AG04449 (cell line): ENCODE results near the gene EIF2B5.

ENCODE experiments used
- CTCF ChIA-PET: fragments of 350-600 bp; formaldehyde crosslinking; extraction: SDS; loops from one replicate; lab custom pipeline; 2021; ENCODE audit warnings: antibody characterized with exemption; lab: Yijun Ruan, JAX
- POLR2A ChIA-PET: fragments of 400-600, 350-600 bp; formaldehyde crosslinking; extraction: SDS; loops from one replicate; lab custom pipeline; 2020; ENCODE audit warnings: antibody characterized with exemption, inconsistent platforms; lab: Yijun Ruan, JAX
- DNase-seq: peaks from one replicate; pipeline ENCODE4 v3.0.0-alpha.2; 2010; ENCODE audit warnings: low read depth, low spot score
- H3K4me3 ChIP-seq: 2 replicates; pipeline ENCODE4 v1.5.1; 2011; ENCODE audit warnings: low read depth, mild to moderate bottlenecking, control low read depth, low read length
- TF ChIP-seq, protein P1 (sequence below): IDR thresholded peaks from one replicate; pipeline ENCODE4 v1.5.1; 2011; ENCODE audit warnings: mild to moderate bottlenecking, moderate library complexity, low read length, control low read depth, inconsistent platforms; ENCODE audit not compliant: insufficient read depth; ENCODE audit errors: missing control alignments

Gene EIF2B5

DNA sequence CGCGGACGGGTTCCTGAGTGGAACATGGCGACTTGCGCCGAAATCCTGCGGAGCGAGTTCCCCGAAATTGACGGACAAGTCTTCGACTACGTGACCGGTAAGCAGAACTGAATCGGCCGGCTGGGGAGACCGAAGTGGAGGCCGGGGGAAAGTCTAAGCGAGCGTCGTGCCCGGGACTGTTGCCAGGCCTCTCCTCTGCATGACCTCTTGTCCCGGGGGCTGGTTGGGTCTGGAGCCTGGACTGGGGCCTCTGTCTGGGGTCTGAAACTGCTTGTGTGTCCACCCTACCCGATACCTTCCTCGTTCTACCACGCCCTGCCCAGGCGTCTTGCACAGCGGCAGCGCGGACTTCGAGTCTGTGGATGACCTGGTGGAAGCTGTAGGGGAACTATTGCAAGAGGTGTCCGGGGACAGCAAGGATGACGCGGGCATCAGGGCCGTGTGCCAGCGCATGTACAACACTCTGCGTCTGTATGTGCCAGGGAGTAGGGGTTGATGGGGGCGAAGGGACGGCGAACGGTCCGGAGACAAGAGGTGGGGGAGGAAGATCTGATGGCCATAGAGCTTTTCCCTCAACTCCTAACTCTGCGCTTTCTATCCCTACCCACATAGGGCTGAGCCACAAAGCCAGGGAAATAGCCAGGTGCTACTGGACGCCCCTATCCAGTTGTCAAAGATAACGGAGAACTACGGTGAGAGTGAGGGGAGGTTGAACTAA, 51.2 kb downstream of the EIF2B5 start, which contains the start of gene ABCF3:
Gene ABCF3 (plus strand): TSS at position 16 of the 718 bp plus-strand sequence. CDS start 9 bp downstream, at position 25.
- TF ChIP-seq, protein P1, sequence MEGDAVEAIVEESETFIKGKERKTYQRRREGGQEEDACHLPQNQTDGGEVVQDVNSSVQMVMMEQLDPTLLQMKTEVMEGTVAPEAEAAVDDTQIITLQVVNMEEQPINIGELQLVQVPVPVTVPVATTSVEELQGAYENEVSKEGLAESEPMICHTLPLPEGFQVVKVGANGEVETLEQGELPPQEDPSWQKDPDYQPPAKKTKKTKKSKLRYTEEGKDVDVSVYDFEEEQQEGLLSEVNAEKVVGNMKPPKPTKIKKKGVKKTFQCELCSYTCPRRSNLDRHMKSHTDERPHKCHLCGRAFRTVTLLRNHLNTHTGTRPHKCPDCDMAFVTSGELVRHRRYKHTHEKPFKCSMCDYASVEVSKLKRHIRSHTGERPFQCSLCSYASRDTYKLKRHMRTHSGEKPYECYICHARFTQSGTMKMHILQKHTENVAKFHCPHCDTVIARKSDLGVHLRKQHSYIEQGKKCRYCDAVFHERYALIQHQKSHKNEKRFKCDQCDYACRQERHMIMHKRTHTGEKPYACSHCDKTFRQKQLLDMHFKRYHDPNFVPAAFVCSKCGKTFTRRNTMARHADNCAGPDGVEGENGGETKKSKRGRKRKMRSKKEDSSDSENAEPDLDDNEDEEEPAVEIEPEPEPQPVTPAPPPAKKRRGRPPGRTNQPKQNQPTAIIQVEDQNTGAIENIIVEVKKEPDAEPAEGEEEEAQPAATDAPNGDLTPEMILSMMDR: no peak
- POLR2A ChIA-PET: interaction anchor here (0.9 to 3.2 kb wide), 11 partner anchors 9 to 74 kb away, joined by 3 to 43 read pairs (median 5); partner anchors contain the start of genes DVL3 and EIF2B5
- CTCF ChIA-PET: interaction anchor here (0.7 to 1.4 kb wide), 3 partner anchors 42 to 291 kb away, joined by 3 to 7 read pairs (median 4); partner anchors contain the start of gene EEF1AKMT4
- no peak for DNase-seq
- H3K4me3 ChIP-seq: peak within 1 kb of the TSS; percentile 99

GRCh38 chr3:184186902-184187207, 51.7 kb downstream of the EIF2B5 start:
- H3K4me3 ChIP-seq: peak overlapping the region; percentile 99
- ChIA-PET POLR2A (interaction anchor here (0.9 to 3.2 kb wide), 4 partner anchors 9 to 27 kb away, joined by 4 to 43 read pairs (median 10); no protein-coding TSS in a partner anchor), CTCF (interaction anchor here (1.4 kb wide), 2 partner anchors 42 to 291 kb away, joined by 4 to 7 read pairs; no protein-coding TSS in a partner anchor)
- TF ChIP-seq, protein P1: no peak
- no peak for DNase-seq

DNA sequence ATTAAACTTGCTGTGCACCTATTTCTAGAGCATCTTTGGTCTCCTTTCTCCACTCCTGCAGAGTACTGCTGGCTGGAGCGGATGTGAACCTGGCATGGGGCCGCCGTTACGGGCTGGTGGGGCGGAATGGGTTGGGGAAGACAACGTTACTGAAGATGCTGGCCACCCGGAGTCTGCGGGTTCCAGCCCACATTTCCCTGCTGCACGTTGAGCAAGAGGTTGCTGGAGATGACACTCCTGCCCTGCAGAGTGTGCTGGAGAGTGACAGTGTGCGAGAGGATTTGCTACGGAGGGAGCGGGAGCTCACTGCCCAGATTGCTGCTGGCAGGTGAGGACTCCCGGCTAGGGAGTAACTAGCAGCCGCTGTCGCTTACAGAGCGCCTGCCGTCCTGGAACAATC, 52.9 kb downstream of the EIF2B5 start:
- H3K4me3 ChIP-seq: no peak overlapping the region
- DNase-seq: no peak
- ChIA-PET POLR2A (no interaction called here), CTCF (interaction anchor here (1.3 kb wide), 1 partner anchor 11 kb away, joined by 4 read pairs; no protein-coding TSS in a partner anchor)
- TF ChIP-seq, protein P1: no peak

- DNase-seq: no peak
- ChIA-PET CTCF (interaction anchor here (1.2 kb wide), 1 partner anchor 37 kb away, joined by 4 read pairs; no protein-coding TSS in a partner anchor), POLR2A (no interaction called here)
- TF ChIP-seq, protein P1: no peak
- H3K4me3 ChIP-seq: no peak overlapping the region
Observed at GRCh38 chr3:184189421-184189820, 54.3 kb downstream of the EIF2B5 start.

- TF ChIP-seq, protein P1: no peak
- CTCF ChIA-PET: interaction anchor here (1.2 to 1.3 kb wide), 2 partner anchors 35 to 57 kb away, joined by 3 to 5 read pairs; no protein-coding TSS in a partner anchor
- POLR2A ChIA-PET: interaction anchor here (1.3 kb wide), 1 partner anchor 36 kb away, joined by 4 read pairs; no protein-coding TSS in a partner anchor
- no peak for DNase-seq
- H3K4me3 ChIP-seq: no peak overlapping the region
Observed at GRCh38 chr3:184192889-184193288, 57.7 kb downstream of the EIF2B5 start.

DNA sequence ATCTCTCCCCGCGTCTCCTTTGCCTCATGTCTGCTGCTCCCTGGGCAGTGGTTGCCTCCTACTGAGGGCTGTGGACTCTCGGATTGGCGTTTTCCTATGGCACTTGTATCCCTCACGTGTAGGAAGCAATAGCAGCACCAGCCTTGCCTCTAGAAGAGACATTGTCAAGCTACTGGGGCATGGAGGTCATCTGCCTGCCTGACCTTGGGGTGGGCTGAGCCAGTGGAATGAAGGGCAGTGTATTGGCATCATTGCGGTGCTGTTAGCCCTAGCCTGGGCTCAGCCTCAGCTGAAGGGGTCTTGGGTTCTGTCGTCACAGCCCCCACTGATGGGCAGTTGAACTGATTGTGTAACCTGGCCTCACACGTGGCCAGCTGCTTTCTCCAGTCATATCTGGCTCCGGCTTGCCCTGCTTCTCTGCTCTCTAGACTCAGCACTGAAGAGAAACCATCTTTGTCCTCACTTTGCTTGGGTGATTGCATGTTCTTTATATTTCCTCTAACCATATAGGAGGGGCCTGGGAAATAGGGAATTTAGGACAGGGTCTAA, 58.9 kb downstream of the EIF2B5 start:
- TF ChIP-seq, protein P1: no peak
- no peak for DNase-seq
- POLR2A ChIA-PET: interaction anchor here (0.6 kb wide), 1 partner anchor 20 kb away, joined by 5 read pairs; no protein-coding TSS in a partner anchor
- no peak overlapping the region for H3K4me3 ChIP-seq
- CTCF ChIA-PET: interaction anchor here (1.0 to 1.2 kb wide), 2 partner anchors 34 kb away, joined by 3 to 8 read pairs; partner anchors contain the start of gene VWA5B2
